Left lung (tissue), 10 donors: ENCODE data around the gene TRUB1. TPM values are rescaled to one million over a fixed set of nuclear protein-coding genes. Genes with fewer than 3 reads are reported as not detected.

Experiments
- ATAC-seq: fragments of 200-7000 bp; cut with Tn5 transposase; one replicate; pipeline ENCODE4 v1.9.1; 2020; ENCODE audit warnings: moderate library complexity
- DNase-seq, 4 donors: peaks; one replicate each; pipeline ENCODE4 v3.0.0-alpha.2; 2013 to 2020
- H3K27ac ChIP-seq, 2 donors: fragments of 200-600 bp; sonication (generic) in 1 of 2; one replicate each; pipeline versions ENCODE4 v1.5.0 to v1.8.0; 2020 to 2021
- H3K27me3 ChIP-seq, 2 donors: fragments of 200-600 bp; sonication (generic) in 1 of 2; one replicate each; pipeline versions ENCODE4 v1.5.0 to v1.8.0; 2020 to 2021
- H3K36me3 ChIP-seq, 2 donors: fragments of 200-600 bp; sonication (generic) in 1 of 2; one replicate each; pipeline versions ENCODE4 v1.5.0 to v1.8.0; 2020 to 2021
- H3K4me1 ChIP-seq, 2 donors: fragments of 200-600 bp; one replicate each; pipeline ENCODE4 v1.8.0; 2021
- H3K4me3 ChIP-seq, 2 donors: fragments of 200-600 bp; sonication (generic) in 1 of 2; one replicate each; pipeline versions ENCODE4 v1.5.0 to v1.8.0; 2020 to 2021; ENCODE audit warnings: mild to moderate bottlenecking in 1 of 2
- H3K9me3 ChIP-seq, 2 donors: fragments of 200-600 bp; sonication (generic) in 1 of 2; one replicate each; pipeline versions ENCODE4 v1.5.0 to v1.8.0; 2020 to 2021
- CTCF ChIP-seq, 2 donors: fragments of 200-600 bp; sonication (generic) in 1 of 2; IDR thresholded peaks; one replicate each; pipeline versions ENCODE4 v1.5.0 to v1.8.0; 2021; ENCODE audit warnings: antibody characterized with exemption in 2 of 2
- intact Hi-C, 2 donors: fragments of 100-400 bp; cut with DNase I; formaldehyde crosslinking; loops; one replicate each; pipeline versions ENCODE4 v1.11.2 to v1.14.2; 2022
- polyA plus RNA-seq, 6 donors: library from polyadenylated mRNA; unstranded; fragments of 120-200 nt; gene quantifications; one replicate each; pipeline ENCODE4 v1.2.1, GENCODE V29; 2013; ENCODE audit not compliant: insufficient read length in 6 of 6
- total RNA-seq, 2 donors: library from RNA; stranded (reverse); fragmentation: NEBNext Ultra II Directional; extraction: Animal tissue kit (Norgen Biotek cat#: 25700); gene quantifications; one replicate each; pipeline ENCODE4 v1.2.1, GENCODE V29; 2021
- donor health status: DM: no; HTN: yes; CAD: no.
- donor health status: DM: no; HTN: no; CAD: no.

TRUB1 gene
- total and polyA plus RNA-seq, 8 donors, result 11.8 to 31.5 (median 28.4) TPM

- intact Hi-C loops, result no loop called here
- TF ChIP-seq CTCF (IDR thresholded peaks at IDR 0.05), result no peak
- no peaks in the 10 kb centered on the region for H3K36me3 ChIP-seq
- no peak for ATAC-seq
- H3K27ac ChIP-seq, result no peak overlapping the region
- H3K9me3 ChIP-seq, result no peaks in the 10 kb centered on the region
- H3K4me1 ChIP-seq, result no peaks in the 10 kb centered on the region
- no peak for DNase-seq
- H3K27me3 ChIP-seq, result no peaks in the 10 kb centered on the region
- no peak overlapping the region for H3K4me3 ChIP-seq
Measured at GRCh38 chr10:114897593-114897992, 40.4 kb upstream of the TRUB1 start.

DNA sequence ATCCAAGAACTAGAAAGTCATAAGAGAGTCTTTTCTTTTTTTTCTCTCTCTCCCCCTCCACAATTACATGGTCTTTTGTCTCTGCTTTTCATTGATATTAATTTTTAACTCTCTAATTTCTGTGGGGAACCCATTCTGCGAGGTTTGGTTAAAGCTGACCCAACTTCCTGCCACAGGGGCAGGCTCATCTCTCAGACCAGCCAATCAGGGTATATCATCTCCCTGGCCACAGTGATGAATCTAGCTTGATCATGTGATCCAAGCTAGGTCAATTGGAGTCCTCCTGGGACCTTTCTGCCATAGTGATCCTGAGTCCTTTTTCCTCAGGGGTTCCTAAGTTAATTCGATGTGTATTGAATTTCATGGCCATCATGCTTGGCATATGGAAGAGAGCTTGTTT lies 38.0 kb upstream of the TRUB1 start:
- H3K4me3 ChIP-seq, result no peak overlapping the region
- H3K27me3 ChIP-seq, result no peaks in the 10 kb centered on the region
- no peak overlapping the region for H3K27ac ChIP-seq
- H3K9me3 ChIP-seq, result no peaks in the 10 kb centered on the region
- H3K4me1 ChIP-seq, result no peaks in the 10 kb centered on the region
- DNase-seq, result no peak
- TF ChIP-seq CTCF (IDR thresholded peaks at IDR 0.05), result no peak
- no peak for ATAC-seq
- intact Hi-C loops, result no loop called here
- no peaks in the 10 kb centered on the region for H3K36me3 ChIP-seq

DNA sequence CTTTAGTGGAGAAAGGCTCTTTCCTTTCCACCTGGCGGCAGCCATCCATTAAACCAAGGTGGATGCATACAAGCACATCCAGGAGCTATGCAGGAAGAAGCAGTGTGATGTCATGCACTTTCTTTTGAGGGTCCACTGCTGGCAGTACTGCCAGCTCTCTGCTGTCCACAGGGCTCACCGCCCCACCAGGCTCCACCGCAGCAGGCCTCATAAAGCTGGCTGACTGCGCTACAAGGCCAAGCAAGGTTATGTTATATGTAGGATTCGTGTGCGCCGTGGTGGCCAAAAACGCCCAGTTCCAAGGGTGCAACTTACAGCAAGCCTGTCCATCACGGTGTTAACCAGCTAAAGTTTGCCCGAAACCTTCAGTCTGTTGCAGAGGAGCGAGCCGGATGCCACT lies 37.3 kb upstream of the TRUB1 start:
- TF ChIP-seq CTCF (IDR thresholded peaks at IDR 0.05), result no peak
- Histone ChIP-seq H3K9me3 (no peaks in the 10 kb centered on the region), H3K27ac (no peak overlapping the region), H3K4me3 (no peak overlapping the region), H3K4me1 (no peaks in the 10 kb centered on the region), H3K36me3 (no peaks in the 10 kb centered on the region), H3K27me3 (no peaks in the 10 kb centered on the region)
- DNase-seq (peak in 1 of 4 donors; percentile 57), ATAC-seq (no peak)
- intact Hi-C loops, result no loop called here

DNA sequence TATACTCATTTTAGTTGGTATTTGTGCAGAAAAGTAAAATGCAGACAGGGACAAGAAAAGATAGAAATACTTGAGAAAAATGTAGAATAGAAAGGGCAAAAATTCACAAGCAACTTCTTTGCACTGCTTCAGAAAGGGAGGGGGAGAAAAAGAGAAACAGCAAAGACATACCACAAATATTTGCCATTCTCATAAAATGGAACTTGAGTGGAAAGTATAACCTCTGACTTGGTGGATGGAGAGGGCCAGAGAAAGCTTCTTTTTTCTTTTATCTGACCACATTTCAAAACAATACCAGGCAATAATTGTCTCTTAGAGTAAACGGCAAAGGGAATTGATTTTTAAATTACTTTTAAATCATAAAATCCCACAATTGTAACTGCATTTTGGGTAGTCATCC lies 35.8 kb upstream of the TRUB1 start:
- Histone ChIP-seq H3K9me3 (no peaks in the 10 kb centered on the region), H3K27ac (no peak overlapping the region), H3K4me3 (no peak overlapping the region), H3K27me3 (no peaks in the 10 kb centered on the region), H3K4me1 (no peaks in the 10 kb centered on the region), H3K36me3 (no peaks in the 10 kb centered on the region)
- ATAC-seq (peak; percentile 19), DNase-seq (no peak)
- intact Hi-C loops, result no loop called here
- no peak for TF ChIP-seq CTCF (IDR thresholded peaks at IDR 0.05)

- ATAC-seq, result no peak
- H3K9me3 ChIP-seq, result no peaks in the 10 kb centered on the region
- H3K27me3 ChIP-seq, result no peaks in the 10 kb centered on the region
- intact Hi-C loops, result no loop called here
- no peaks in the 10 kb centered on the region for H3K36me3 ChIP-seq
- TF ChIP-seq CTCF (IDR thresholded peaks at IDR 0.05), result no peak
- no peak overlapping the region for H3K27ac ChIP-seq
- no peak for DNase-seq
- H3K4me1 ChIP-seq, result no peaks in the 10 kb centered on the region
- no peak overlapping the region for H3K4me3 ChIP-seq
Measured at GRCh38 chr10:114905450-114905849, 32.5 kb upstream of the TRUB1 start.
